Breast epithelium (tissue), 3 donors: Measurements from ENCODE around the gene FNDC3B.

ENCODE experiments used
- POLR2A ChIP-seq: fragments of 450-650 bp; IDR thresholded peaks from one replicate; pipeline ENCODE4 v1.6.1; 2016; ENCODE audit warnings: antibody characterized with exemption, mild to moderate bottlenecking, moderate library complexity
- TF ChIP-seq, protein P1 (sequence below), 3 donors: fragments of 450-650 bp; IDR thresholded peaks; one replicate each; pipeline ENCODE4 v1.5.1; 2016 to 2017; ENCODE audit warnings: antibody characterized with exemption in 3 of 3, mild to moderate bottlenecking in 3 of 3, moderate library complexity in 3 of 3

DNA sequence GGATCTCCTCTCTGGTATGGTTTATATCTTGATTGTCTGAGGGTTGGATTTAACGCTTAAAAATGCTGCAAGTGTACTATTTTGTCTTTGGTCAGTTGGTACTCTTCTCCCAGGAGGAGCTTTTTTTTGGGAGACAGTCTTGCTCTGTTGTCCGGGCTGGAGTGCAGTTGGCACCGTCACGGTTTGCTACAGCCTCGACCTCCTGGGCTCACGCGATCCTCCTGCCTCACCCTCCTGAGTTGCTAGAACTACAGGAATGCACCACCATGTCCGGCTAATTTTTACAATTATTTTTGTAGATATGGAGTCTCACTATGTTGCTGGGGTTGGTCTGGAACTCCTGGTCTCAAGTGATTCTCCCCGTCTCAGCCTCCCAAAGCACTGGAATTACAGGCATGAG, 89.5 kb downstream of the FNDC3B start:
- TF ChIP-seq, protein P1, sequence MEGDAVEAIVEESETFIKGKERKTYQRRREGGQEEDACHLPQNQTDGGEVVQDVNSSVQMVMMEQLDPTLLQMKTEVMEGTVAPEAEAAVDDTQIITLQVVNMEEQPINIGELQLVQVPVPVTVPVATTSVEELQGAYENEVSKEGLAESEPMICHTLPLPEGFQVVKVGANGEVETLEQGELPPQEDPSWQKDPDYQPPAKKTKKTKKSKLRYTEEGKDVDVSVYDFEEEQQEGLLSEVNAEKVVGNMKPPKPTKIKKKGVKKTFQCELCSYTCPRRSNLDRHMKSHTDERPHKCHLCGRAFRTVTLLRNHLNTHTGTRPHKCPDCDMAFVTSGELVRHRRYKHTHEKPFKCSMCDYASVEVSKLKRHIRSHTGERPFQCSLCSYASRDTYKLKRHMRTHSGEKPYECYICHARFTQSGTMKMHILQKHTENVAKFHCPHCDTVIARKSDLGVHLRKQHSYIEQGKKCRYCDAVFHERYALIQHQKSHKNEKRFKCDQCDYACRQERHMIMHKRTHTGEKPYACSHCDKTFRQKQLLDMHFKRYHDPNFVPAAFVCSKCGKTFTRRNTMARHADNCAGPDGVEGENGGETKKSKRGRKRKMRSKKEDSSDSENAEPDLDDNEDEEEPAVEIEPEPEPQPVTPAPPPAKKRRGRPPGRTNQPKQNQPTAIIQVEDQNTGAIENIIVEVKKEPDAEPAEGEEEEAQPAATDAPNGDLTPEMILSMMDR (IDR thresholded peaks at IDR 0.05), result no peak
- TF ChIP-seq POLR2A, result no peak
